PC-9 (cell line): ENCODE measurements around the gene ZMIZ1. TPM values are rescaled to one million over a fixed set of nuclear protein-coding genes. Genes with fewer than 3 reads are reported as not detected.

Experiments used
- BruUV-seq: library from RNA; stranded (reverse); fragments of 400-500 nt; replicated peaks from 2 replicates; lab custom pipeline; 2021; lab: Mats Ljungman, UMichigan
- CTCF ChIA-PET: fragments of 300-600 bp; sonication (Branson Sonifier 250); formaldehyde crosslinking; loops from one replicate; lab custom pipeline; 2022; ENCODE audit warnings: antibody characterized with exemption; lab: Charles Lee
- POLR2A ChIA-PET: fragments of 300-600 bp; sonication (Branson Sonifier 250); formaldehyde crosslinking; loops from one replicate; lab custom pipeline; 2022; ENCODE audit warnings: antibody characterized with exemption; ENCODE audit not compliant: unreplicated experiment; lab: Charles Lee
- DNase-seq, 2 experiments: peaks; one replicate each; pipeline versions ENCODE4 v3.0.0 to v3.0.0-alpha.2; 2015 to 2022; ENCODE audit warnings: mixed read lengths in 1 of 2
- H2AFZ ChIP-seq: fragments of 200-600 bp; sonication (generic); 2 replicates; pipeline ENCODE4 v1.8.1; 2017; ENCODE audit warnings: antibody characterized with exemption
- H3F3A ChIP-seq: fragments of 200-600 bp; sonication (generic); 2 replicates; pipeline ENCODE4 v1.8.1; 2017; ENCODE audit warnings: antibody characterized with exemption, mild to moderate bottlenecking, low read depth; ENCODE audit not compliant: insufficient read depth
- H3K27ac ChIP-seq: fragments of 200-600 bp; sonication (generic); 2 replicates; pipeline ENCODE4 v1.6.1; 2016; ENCODE audit warnings: mixed run types
- H3K27me3 ChIP-seq: fragments of 200-600 bp; sonication (generic); 2 replicates; pipeline ENCODE4 v1.6.1; 2016; ENCODE audit warnings: low read depth, mixed run types; ENCODE audit not compliant: insufficient read depth
- H3K36me3 ChIP-seq: fragments of 200-600 bp; sonication (generic); 2 replicates; pipeline ENCODE4 v1.6.1; 2016; ENCODE audit warnings: low read depth, mixed run types
- H3K4me1 ChIP-seq: fragments of 200-600 bp; sonication (generic); replicated peaks from 2 replicates; pipeline ENCODE4 v1.6.1; 2016; ENCODE audit warnings: mixed run types; ENCODE audit not compliant: insufficient read depth
- H3K4me2 ChIP-seq: fragments of 200-600 bp; sonication (generic); 2 replicates; pipeline ENCODE4 v1.6.1; 2017; ENCODE audit warnings: mixed run types
- H3K4me3 ChIP-seq: fragments of 200-600 bp; sonication (generic); 2 replicates; pipeline ENCODE4 v1.6.1; 2016; ENCODE audit warnings: mixed run types
- H3K79me2 ChIP-seq: fragments of 200-600 bp; sonication (generic); 2 replicates; pipeline ENCODE4 v1.6.1; 2017; ENCODE audit warnings: low read depth, mixed run types
- H3K9me2 ChIP-seq: fragments of 200-600 bp; sonication (generic); 2 replicates; pipeline ENCODE4 v1.8.1; 2017; ENCODE audit warnings: mild to moderate bottlenecking; ENCODE audit not compliant: insufficient read depth
- H3K9me3 ChIP-seq: fragments of 200-600 bp; sonication (generic); 2 replicates; pipeline ENCODE4 v1.8.1; 2016; ENCODE audit warnings: low read depth; ENCODE audit not compliant: insufficient read depth
- H4K20me1 ChIP-seq: fragments of 200-600 bp; sonication (generic); 2 replicates; pipeline ENCODE4 v1.8.1; 2017; ENCODE audit not compliant: insufficient read depth
- EZH2 ChIP-seq: fragments of 200-600 bp; sonication (generic); IDR thresholded peaks from 2 replicates; pipeline ENCODE4 v1.8.0; 2017; ENCODE audit warnings: antibody characterized with exemption, low read depth
- intact Hi-C: fragments of 100-400 bp; cut with micrococcal nuclease; formaldehyde crosslinking; loops from one replicate; pipeline ENCODE4 v1.10.0; 2022; ENCODE audit not compliant: unreplicated experiment
- total RNA-seq: library from RNA; stranded (reverse); gene quantifications from 2 replicates; pipeline ENCODE4 v1.2.3, GENCODE V29; 2021
- TF ChIP-seq, protein P1 (sequence below): fragments of 200-600 bp; sonication (generic); conservative IDR thresholded peaks from 2 replicates; pipeline ENCODE4 v1.6.1; 2017; ENCODE audit warnings: mixed run types, antibody characterized with exemption, mild to moderate bottlenecking, moderate library complexity

Gene ZMIZ1
- total RNA-seq, 1 experiment from 2014 or later: 47.6 TPM

DNA sequence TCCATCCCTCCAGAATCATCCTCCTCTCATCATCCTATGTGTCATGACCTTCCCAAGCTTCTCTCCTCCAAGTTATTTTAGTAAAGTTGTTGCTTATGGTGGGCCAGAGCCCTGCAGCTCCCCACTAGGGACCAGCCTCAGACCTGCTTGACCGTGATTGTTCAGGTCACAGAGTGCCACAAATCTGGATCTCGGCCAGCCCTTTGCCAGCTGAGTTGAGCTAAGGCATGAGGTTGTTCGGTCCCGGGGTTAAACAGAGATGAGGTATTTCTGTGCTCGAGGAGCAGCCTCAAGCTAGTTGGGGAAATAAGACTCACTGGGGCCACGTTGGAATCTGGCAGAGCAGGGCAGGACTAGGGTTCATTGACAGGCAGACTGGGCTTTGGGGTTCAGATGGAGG, 212.2 kb downstream of the ZMIZ1 start:
- Histone ChIP-seq H3K36me3 (no peaks in the 10 kb centered on the region), H2AFZ (no peak overlapping the region), H3F3A (no peaks in the 10 kb centered on the region), H3K4me3 (no peak overlapping the region), H4K20me1 (no peaks in the 10 kb centered on the region), H3K79me2 (no peaks in the 10 kb centered on the region), H3K4me2 (no peak overlapping the region), H3K9me3 (no peaks in the 10 kb centered on the region), H3K9me2 (no peaks in the 10 kb centered on the region), H3K27ac (no peak overlapping the region), H3K27me3 (no peaks in the 10 kb centered on the region), H3K4me1 (no peaks in the 10 kb centered on the region)
- intact Hi-C loops: no loop called here
- TF ChIP-seq EZH2: no peak
- TF ChIP-seq, protein P1, sequence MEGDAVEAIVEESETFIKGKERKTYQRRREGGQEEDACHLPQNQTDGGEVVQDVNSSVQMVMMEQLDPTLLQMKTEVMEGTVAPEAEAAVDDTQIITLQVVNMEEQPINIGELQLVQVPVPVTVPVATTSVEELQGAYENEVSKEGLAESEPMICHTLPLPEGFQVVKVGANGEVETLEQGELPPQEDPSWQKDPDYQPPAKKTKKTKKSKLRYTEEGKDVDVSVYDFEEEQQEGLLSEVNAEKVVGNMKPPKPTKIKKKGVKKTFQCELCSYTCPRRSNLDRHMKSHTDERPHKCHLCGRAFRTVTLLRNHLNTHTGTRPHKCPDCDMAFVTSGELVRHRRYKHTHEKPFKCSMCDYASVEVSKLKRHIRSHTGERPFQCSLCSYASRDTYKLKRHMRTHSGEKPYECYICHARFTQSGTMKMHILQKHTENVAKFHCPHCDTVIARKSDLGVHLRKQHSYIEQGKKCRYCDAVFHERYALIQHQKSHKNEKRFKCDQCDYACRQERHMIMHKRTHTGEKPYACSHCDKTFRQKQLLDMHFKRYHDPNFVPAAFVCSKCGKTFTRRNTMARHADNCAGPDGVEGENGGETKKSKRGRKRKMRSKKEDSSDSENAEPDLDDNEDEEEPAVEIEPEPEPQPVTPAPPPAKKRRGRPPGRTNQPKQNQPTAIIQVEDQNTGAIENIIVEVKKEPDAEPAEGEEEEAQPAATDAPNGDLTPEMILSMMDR: no peak
- BruUV-seq: no TSS peak
- CTCF ChIA-PET: no interaction called here
- POLR2A ChIA-PET: no interaction called here
- no peak for DNase-seq

DNA sequence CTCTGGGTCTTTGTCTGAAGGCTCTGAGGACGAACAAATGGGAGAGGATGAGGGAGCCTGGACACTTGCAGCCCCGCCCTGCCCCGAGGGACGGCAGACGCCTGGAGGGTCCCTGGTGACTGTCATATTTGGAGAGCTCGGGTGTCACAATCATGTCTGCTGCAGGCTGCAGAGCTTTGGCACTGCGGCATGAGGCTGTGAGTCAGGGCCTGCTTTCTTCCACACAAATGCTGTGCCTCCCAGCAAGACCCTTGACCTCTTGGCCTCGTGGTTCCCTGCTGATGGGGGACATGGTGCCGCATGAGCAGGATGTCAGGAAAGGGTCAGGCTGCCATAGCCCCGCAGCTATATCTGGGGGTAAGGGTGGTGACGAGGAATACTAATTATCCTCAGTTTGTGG, 213.6 kb downstream of the ZMIZ1 start:
- Histone ChIP-seq H2AFZ (no peak overlapping the region), H3K27ac (no peak overlapping the region), H3F3A (no peaks in the 10 kb centered on the region), H3K9me2 (no peaks in the 10 kb centered on the region), H3K9me3 (no peaks in the 10 kb centered on the region), H3K27me3 (no peaks in the 10 kb centered on the region), H3K4me3 (no peak overlapping the region), H3K79me2 (no peaks in the 10 kb centered on the region), H3K4me1 (0 out of 2 replicates have a peak, but pooled peaks cover 2% of the 10 kb centered on the region), H3K36me3 (no peaks in the 10 kb centered on the region), H4K20me1 (no peaks in the 10 kb centered on the region), H3K4me2 (no peak overlapping the region)
- no peak for DNase-seq
- ChIA-PET POLR2A (no interaction called here), CTCF (no interaction called here)
- TF ChIP-seq, protein P1: no peak
- no peak for TF ChIP-seq EZH2
- intact Hi-C loops: no loop called here
- BruUV-seq: no TSS peak

DNA sequence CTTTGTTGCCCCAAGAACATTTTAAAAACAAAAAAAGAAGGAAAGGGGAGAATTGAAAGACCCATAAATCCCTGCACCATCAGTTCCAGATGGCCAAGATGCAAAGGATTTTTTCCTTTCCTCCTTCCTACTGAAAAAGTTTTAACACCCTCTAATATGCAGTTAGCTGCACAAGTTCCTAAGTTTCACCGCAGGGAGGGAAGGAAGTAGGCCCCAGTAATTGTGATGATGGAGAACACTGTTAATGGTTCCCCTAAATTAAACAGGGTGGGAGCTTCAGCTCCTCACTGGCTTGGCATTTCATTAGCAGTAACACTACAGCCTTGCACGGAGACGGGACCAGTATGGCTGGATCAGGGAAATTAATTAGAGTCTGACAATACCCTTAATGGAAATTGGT, 214.8 kb downstream of the ZMIZ1 start:
- H3K27me3 ChIP-seq: no peaks in the 10 kb centered on the region
- H3F3A ChIP-seq: no peaks in the 10 kb centered on the region; the same call in 1 of the 2 replicates
- H3K9me2 ChIP-seq: no peaks in the 10 kb centered on the region
- no peak overlapping the region for H3K4me3 ChIP-seq
- no peak overlapping the region for H3K27ac ChIP-seq
- H2AFZ ChIP-seq: no peak overlapping the region
- peaks cover 12% of the 10 kb centered on the region for H3K4me1 ChIP-seq
- BruUV-seq: no TSS peak
- ChIA-PET CTCF (no interaction called here), POLR2A (no interaction called here)
- H3K79me2 ChIP-seq: no peaks in the 10 kb centered on the region
- TF ChIP-seq, protein P1: no peak
- no peak for TF ChIP-seq EZH2
- no peak for DNase-seq
- no peaks in the 10 kb centered on the region for H3K9me3 ChIP-seq
- H4K20me1 ChIP-seq: no peaks in the 10 kb centered on the region
- no peak overlapping the region for H3K4me2 ChIP-seq
- H3K36me3 ChIP-seq: no peaks in the 10 kb centered on the region
- intact Hi-C loops: no loop called here
